GM23338 (cell line): ENCODE results near the gene TFB1M.

Experiments used
- CREB1 ChIP-seq: fragments of 250-450 bp; sonication (Bioruptor Pico); IDR thresholded peaks from 2 replicates; pipeline ENCODE4 v1.5.0; 2020; ENCODE audit warnings: low read depth, mild to moderate bottlenecking, moderate library complexity
- CTCF ChIP-seq, 2 experiments: fragments of 200-600 bp in 1 of 2; sonication (generic) in 1 of 2; conservative IDR thresholded peaks; 2 replicates each; pipeline versions ENCODE4 v1.5.1 to v1.6.1; 2016 to 2017; ENCODE audit warnings: antibody characterized with exemption in 2 of 2, low read depth in 2 of 2, mild to moderate bottlenecking in 2 of 2, moderate library complexity in 1 of 2
- EZH2 ChIP-seq: fragments of 200-600 bp; sonication (generic); IDR thresholded peaks from one replicate; pipeline ENCODE4 v1.8.0; 2017; ENCODE audit warnings: antibody characterized with exemption, mild to moderate bottlenecking, low read depth; ENCODE audit not compliant: unreplicated experiment
- EZH2phosphoT487 ChIP-seq: fragments of 200-600 bp; sonication (generic); IDR thresholded peaks from one replicate; pipeline ENCODE4 v1.8.1; 2018; ENCODE audit warnings: antibody characterized with exemption; ENCODE audit not compliant: unreplicated experiment
- JUNB ChIP-seq: IDR thresholded peaks from one replicate; pipeline ENCODE4 v1.6.1; 2016; ENCODE audit warnings: antibody characterized with exemption; ENCODE audit not compliant: unreplicated experiment
- POLR2AphosphoS5 ChIP-seq: IDR thresholded peaks from 2 replicates; pipeline ENCODE4 v1.6.1; 2016; ENCODE audit warnings: antibody characterized with exemption, low read depth
- REST ChIP-seq: IDR thresholded peaks from one replicate; pipeline ENCODE4 v1.6.1; 2018; ENCODE audit warnings: antibody characterized with exemption; ENCODE audit not compliant: unreplicated experiment
- ZNF114 ChIP-seq: fragments of 250-450 bp; sonication (Bioruptor Pico); IDR thresholded peaks from 2 replicates; pipeline ENCODE4 v1.5.0; 2020; ENCODE audit warnings: mild to moderate bottlenecking, moderate library complexity
- TF ChIP-seq, protein P1 (sequence below): IDR thresholded peaks from 2 replicates; pipeline ENCODE4 v1.6.1; 2016; ENCODE audit warnings: antibody characterized with exemption
- TF ChIP-seq, protein P2 (sequence below): fragments of 250-450 bp; sonication (Bioruptor Pico); IDR thresholded peaks from 2 replicates; pipeline ENCODE4 v1.5.0; 2020; ENCODE audit warnings: mild to moderate bottlenecking, moderate library complexity

DNA sequence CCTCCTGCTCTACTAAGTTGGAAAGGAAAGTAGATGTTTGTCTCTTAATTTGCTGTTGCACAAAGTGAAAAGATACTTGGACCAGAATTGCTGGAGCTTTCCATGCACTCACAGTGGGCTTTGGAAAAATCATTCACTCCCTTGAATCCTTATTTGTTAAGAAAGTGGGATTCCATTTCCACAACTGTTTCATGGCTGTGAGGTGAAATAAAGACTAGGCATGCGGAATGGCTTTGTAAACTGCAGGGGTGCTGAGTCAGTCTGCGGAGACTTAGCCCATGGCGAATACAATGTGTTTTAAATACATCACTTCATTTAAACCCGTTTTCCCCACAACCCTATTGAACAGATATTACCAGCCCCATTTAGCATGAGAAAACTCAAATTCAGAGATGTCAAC, 87.2 kb downstream of the TFB1M start:
- TF ChIP-seq, protein P1, sequence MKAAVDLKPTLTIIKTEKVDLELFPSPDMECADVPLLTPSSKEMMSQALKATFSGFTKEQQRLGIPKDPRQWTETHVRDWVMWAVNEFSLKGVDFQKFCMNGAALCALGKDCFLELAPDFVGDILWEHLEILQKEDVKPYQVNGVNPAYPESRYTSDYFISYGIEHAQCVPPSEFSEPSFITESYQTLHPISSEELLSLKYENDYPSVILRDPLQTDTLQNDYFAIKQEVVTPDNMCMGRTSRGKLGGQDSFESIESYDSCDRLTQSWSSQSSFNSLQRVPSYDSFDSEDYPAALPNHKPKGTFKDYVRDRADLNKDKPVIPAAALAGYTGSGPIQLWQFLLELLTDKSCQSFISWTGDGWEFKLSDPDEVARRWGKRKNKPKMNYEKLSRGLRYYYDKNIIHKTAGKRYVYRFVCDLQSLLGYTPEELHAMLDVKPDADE: no peak
- no peak for TF ChIP-seq CTCF (conservative IDR thresholded peaks at IDR 0.05; ENCODE audit: low read depth in 2 of 2)
- no peak for TF ChIP-seq CREB1
- TF ChIP-seq EZH2: no peak
- no peak for TF ChIP-seq POLR2AphosphoS5
- no peak for TF ChIP-seq REST
- TF ChIP-seq EZH2phosphoT487: no peak
- TF ChIP-seq, protein P2, sequence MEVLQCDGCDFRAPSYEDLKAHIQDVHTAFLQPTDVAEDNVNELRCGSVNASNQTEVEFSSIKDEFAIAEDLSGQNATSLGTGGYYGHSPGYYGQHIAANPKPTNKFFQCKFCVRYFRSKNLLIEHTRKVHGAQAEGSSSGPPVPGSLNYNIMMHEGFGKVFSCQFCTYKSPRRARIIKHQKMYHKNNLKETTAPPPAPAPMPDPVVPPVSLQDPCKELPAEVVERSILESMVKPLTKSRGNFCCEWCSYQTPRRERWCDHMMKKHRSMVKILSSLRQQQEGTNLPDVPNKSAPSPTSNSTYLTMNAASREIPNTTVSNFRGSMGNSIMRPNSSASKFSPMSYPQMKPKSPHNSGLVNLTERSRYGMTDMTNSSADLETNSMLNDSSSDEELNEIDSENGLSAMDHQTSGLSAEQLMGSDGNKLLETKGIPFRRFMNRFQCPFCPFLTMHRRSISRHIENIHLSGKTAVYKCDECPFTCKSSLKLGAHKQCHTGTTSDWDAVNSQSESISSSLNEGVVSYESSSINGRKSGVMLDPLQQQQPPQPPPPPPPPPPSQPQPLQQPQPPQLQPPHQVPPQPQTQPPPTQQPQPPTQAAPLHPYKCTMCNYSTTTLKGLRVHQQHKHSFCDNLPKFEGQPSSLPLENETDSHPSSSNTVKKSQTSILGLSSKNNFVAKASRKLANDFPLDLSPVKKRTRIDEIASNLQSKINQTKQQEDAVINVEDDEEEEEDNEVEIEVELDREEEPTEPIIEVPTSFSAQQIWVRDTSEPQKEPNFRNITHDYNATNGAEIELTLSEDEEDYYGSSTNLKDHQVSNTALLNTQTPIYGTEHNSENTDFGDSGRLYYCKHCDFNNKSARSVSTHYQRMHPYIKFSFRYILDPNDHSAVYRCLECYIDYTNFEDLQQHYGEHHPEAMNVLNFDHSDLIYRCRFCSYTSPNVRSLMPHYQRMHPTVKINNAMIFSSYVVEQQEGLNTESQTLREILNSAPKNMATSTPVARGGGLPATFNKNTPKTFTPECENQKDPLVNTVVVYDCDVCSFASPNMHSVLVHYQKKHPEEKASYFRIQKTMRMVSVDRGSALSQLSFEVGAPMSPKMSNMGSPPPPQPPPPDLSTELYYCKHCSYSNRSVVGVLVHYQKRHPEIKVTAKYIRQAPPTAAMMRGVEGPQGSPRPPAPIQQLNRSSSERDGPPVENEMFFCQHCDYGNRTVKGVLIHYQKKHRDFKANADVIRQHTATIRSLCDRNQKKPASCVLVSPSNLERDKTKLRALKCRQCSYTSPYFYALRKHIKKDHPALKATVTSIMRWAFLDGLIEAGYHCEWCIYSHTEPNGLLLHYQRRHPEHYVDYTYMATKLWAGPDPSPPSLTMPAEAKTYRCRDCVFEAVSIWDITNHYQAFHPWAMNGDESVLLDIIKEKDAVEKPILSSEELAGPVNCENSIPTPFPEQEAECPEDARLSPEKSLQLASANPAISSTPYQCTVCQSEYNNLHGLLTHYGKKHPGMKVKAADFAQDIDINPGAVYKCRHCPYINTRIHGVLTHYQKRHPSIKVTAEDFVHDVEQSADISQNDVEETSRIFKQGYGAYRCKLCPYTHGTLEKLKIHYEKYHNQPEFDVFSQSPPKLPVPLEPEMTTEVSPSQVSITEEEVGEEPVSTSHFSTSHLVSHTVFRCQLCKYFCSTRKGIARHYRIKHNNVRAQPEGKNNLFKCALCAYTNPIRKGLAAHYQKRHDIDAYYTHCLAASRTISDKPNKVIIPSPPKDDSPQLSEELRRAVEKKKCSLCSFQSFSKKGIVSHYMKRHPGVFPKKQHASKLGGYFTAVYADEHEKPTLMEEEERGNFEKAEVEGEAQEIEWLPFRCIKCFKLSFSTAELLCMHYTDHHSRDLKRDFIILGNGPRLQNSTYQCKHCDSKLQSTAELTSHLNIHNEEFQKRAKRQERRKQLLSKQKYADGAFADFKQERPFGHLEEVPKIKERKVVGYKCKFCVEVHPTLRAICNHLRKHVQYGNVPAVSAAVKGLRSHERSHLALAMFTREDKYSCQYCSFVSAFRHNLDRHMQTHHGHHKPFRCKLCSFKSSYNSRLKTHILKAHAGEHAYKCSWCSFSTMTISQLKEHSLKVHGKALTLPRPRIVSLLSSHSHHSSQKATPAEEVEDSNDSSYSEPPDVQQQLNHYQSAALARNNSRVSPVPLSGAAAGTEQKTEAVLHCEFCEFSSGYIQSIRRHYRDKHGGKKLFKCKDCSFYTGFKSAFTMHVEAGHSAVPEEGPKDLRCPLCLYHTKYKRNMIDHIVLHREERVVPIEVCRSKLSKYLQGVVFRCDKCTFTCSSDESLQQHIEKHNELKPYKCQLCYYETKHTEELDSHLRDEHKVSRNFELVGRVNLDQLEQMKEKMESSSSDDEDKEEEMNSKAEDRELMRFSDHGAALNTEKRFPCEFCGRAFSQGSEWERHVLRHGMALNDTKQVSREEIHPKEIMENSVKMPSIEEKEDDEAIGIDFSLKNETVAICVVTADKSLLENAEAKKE (CRISPR knock-in tag): no peak
- TF ChIP-seq JUNB: no peak
- no peak for TF ChIP-seq ZNF114 (CRISPR knock-in tag)
